HepG2 (cell line): ENCODE data around the gene MC1R. TPM values are rescaled to one million over a fixed set of nuclear protein-coding genes. Genes with fewer than 3 reads are reported as not detected.
A peak's percentile ranks its signal among the peaks of the same experiment; 100 is the strongest.

Experiments
- ARID5B ChIP-seq: IDR thresholded peaks from 2 replicates; pipeline ENCODE4 v1.4.0; 2020; ENCODE audit warnings: mild to moderate bottlenecking, missing genetic modification reagents
- ATF7 ChIP-seq, 2 experiments: fragments of 450-650 bp in 1 of 2; sonication (generic) in 1 of 2; formaldehyde crosslinking in 1 of 2; IDR thresholded peaks; 2 replicates each; pipeline versions ENCODE4 v1.4.0 to v1.6.1; 2016 to 2020; ENCODE audit warnings: antibody characterized with exemption in 1 of 2, mild to moderate bottlenecking in 1 of 2, missing genetic modification reagents in 1 of 2
- CCDC6 ChIP-seq: sonication (generic); formaldehyde crosslinking; IDR thresholded peaks from 2 replicates; pipeline ENCODE4 v1.8.1; 2022; ENCODE audit warnings: mild to moderate bottlenecking, missing genetic modification reagents, moderate library complexity
- CEBPZ ChIP-seq: IDR thresholded peaks from 2 replicates; pipeline ENCODE4 v1.6.1; 2012; ENCODE audit warnings: low read length, improper control_type of control experiment
- E2F1 ChIP-seq: sonication (generic); formaldehyde crosslinking; IDR thresholded peaks from 2 replicates; pipeline ENCODE4 v1.5.0; 2020; ENCODE audit warnings: missing genetic modification reagents
- GPN1 ChIP-seq: sonication (generic); formaldehyde crosslinking; IDR thresholded peaks from 2 replicates; pipeline ENCODE4 v1.5.1; 2020; ENCODE audit warnings: missing genetic modification reagents, borderline replicate concordance
- MTF1 ChIP-seq: sonication (generic); formaldehyde crosslinking; IDR thresholded peaks from 2 replicates; pipeline ENCODE4 v1.5.0; 2020; ENCODE audit warnings: missing genetic modification reagents
- NR1H2 ChIP-seq: sonication (generic); formaldehyde crosslinking; IDR thresholded peaks from 2 replicates; pipeline ENCODE4 v1.8.1; 2022; ENCODE audit warnings: low read depth, missing genetic modification reagents, borderline replicate concordance
- NR2F2 ChIP-seq: IDR thresholded peaks from 2 replicates; pipeline ENCODE4 v1.6.1; 2012; ENCODE audit warnings: low read depth, inconsistent platforms, borderline replicate concordance
- ZHX1 ChIP-seq: sonication (generic); formaldehyde crosslinking; IDR thresholded peaks from 2 replicates; pipeline ENCODE4 v1.8.1; 2022; ENCODE audit warnings: low read depth, mild to moderate bottlenecking, missing genetic modification reagents
- ZKSCAN8 ChIP-seq: IDR thresholded peaks from 2 replicates; pipeline ENCODE4 v1.6.1; 2016; ENCODE audit warnings: borderline replicate concordance, missing genetic modification reagents, missing compliant biosample characterization
- ZNF432 ChIP-seq: sonication (generic); formaldehyde crosslinking; IDR thresholded peaks from 2 replicates; pipeline ENCODE4 v1.5.0; 2020; ENCODE audit warnings: missing genetic modification reagents, mild to moderate bottlenecking, borderline replicate concordance
- ZNF572 ChIP-seq: sonication (generic); formaldehyde crosslinking; IDR thresholded peaks from 2 replicates; pipeline ENCODE4 v1.5.1; 2020; ENCODE audit warnings: mild to moderate bottlenecking, missing genetic modification reagents
- ZNF703 ChIP-seq: sonication (generic); formaldehyde crosslinking; IDR thresholded peaks from 2 replicates; pipeline ENCODE4 v1.5.1; 2020; ENCODE audit warnings: missing genetic modification reagents, mild to moderate bottlenecking, moderate library complexity, borderline replicate concordance
- ZNF720 ChIP-seq: sonication (generic); formaldehyde crosslinking; IDR thresholded peaks from 2 replicates; pipeline ENCODE4 v1.4.0; 2020; ENCODE audit warnings: missing genetic modification reagents
- ZNF746 ChIP-seq: sonication (generic); formaldehyde crosslinking; IDR thresholded peaks from 2 replicates; pipeline ENCODE4 v1.8.0; 2022; ENCODE audit warnings: mild to moderate bottlenecking, missing genetic modification reagents
- ZNF792 ChIP-seq: IDR thresholded peaks from 2 replicates; pipeline ENCODE4 v1.6.1; 2016
- polyA plus RNA-seq, 8 experiments: library from polyadenylated mRNA; depleted of rRNA in 3 of 8; stranded (reverse) in 7 of 8; unstranded in 1 of 8; fragments of >200 nt; fragmentation: Illumina TruSeq in 4 of 8; extraction: Trizol in 4 of 8; gene quantifications; 2 replicates each; pipeline versions ENCODE4 v1.2.1 to v1.2.3, GENCODE V29; 2011 to 2016; ENCODE audit warnings: low read depth in 4 of 8, missing spikeins in 1 of 8, mixed read lengths in 1 of 8; ENCODE audit not compliant: insufficient read depth in 1 of 8
- total RNA-seq, 5 experiments: library from RNA; depleted of rRNA; stranded (reverse); fragments of >200 nt; fragmentation: Illumina TruSeq; extraction: Trizol; gene quantifications; 2 replicates each; pipeline ENCODE4 v1.2.3, GENCODE V29; 2016; ENCODE audit warnings: low read depth in 1 of 5

MC1R gene
- total and polyA plus RNA-seq, 2 of the 13 experiments (the other 11 are each of a cell fraction or from before 2014, with no cell fraction given), result 9.1 to 14.8 TPM

- TF ChIP-seq NR1H2 (CRISPR knock-in tag), result no peak
- no peak for TF ChIP-seq ZNF432
- TF ChIP-seq CCDC6, result peak; percentile 84
- no peak for TF ChIP-seq ARID5B (CRISPR knock-in tag)
- peak; percentile 62; the same call in 1 of the 2 replicates for TF ChIP-seq GPN1
- TF ChIP-seq ZNF746 (CRISPR knock-in tag), result peak; percentile 86
- peak; percentile 32; the same call in 1 of the 2 replicates for TF ChIP-seq NR2F2
- TF ChIP-seq ZNF703 (CRISPR knock-in tag), result peak; percentile 93; the same call in 1 of the 2 replicates
- no peak; the same call in 1 of the 2 replicates for TF ChIP-seq ZHX1 (CRISPR knock-in tag)
- TF ChIP-seq ZNF720 (CRISPR knock-in tag), result no peak
- peak; percentile 93 for TF ChIP-seq E2F1 (CRISPR knock-in tag)
- TF ChIP-seq ZKSCAN8 (CRISPR knock-in tag), result peak; percentile 47; the same call in 1 of the 2 replicates
- TF ChIP-seq MTF1 (CRISPR knock-in tag), result peak; percentile 89; the same call in 1 of the 2 replicates
- TF ChIP-seq ATF7 (IDR thresholded peaks at IDR 0.05), result no peak
- TF ChIP-seq ATF7 (CRISPR knock-in tag; IDR thresholded peaks at IDR 0.05), result no peak
- no peak for TF ChIP-seq CEBPZ
- TF ChIP-seq ZNF572, result peak; percentile 81; the same call in 1 of the 2 replicates
- no peak; the same call in 1 of the 2 replicates for TF ChIP-seq ZNF792 (CRISPR knock-in tag)
Measured at GRCh38 chr16:89873109-89873971, 45.3 kb upstream of the MC1R start, which contains the start of gene TCF25 (continued).
